HCT116 (cell line): Measurements from ENCODE around the gene ADARB2. TPM values are rescaled to one million over a fixed set of nuclear protein-coding genes. Genes with fewer than 3 reads are reported as not detected.

Experiments
- ATAC-seq: fragments of 200-7000 bp; cut with Tn5 transposase; 2 replicates; pipeline ENCODE4 v1.9.1; 2020; ENCODE audit warnings: mild to moderate bottlenecking, moderate library complexity
- BruUV-seq: library from RNA; stranded (reverse); fragments of 400-500 nt; replicated peaks from 2 replicates; lab custom pipeline; 2021; lab: Mats Ljungman, UMichigan
- CTCF ChIA-PET: fragments of 300-600 bp; sonication (Branson Sonifier 250); formaldehyde crosslinking; loops from one replicate; lab custom pipeline; 2021; ENCODE audit warnings: antibody characterized with exemption; lab: Charles Lee
- POLR2A ChIA-PET: fragments of 300-600, 350-600 bp; sonication (Branson Sonifier 250); formaldehyde crosslinking; loops from one replicate; lab custom pipeline; 2021; ENCODE audit warnings: antibody characterized with exemption; lab: Charles Lee
- RAD21 ChIA-PET, 2 experiments: fragments of 300-600 bp; sonication (Branson Sonifier 250); formaldehyde crosslinking; loops; one replicate each; lab custom pipeline; 2023; ENCODE audit warnings: low total read pairs in 2 of 2; ENCODE audit not compliant: uncharacterized antibody in 2 of 2, unreplicated experiment in 2 of 2, low non-redundant PET in 1 of 2; lab: Charles Lee
- DNase-seq: peaks from one replicate; pipeline ENCODE4 v3.0.0-alpha.2; 2010; ENCODE audit warnings: low read depth, low spot score
- H2AFZ ChIP-seq: fragments of 200-600 bp; shearing (Covaris generic), sonication (generic); 2 replicates; pipeline ENCODE4 v1.6.1; 2017; ENCODE audit warnings: low read depth, mixed run types, mixed read lengths, antibody characterized with exemption, low read length; ENCODE audit not compliant: poor library complexity, severe bottlenecking
- H3K27ac ChIP-seq: 2 replicates; pipeline ENCODE4 v1.5.1; 2012; ENCODE audit warnings: low read depth, low read length
- H3K27me3 ChIP-seq: fragments of 200-600 bp; sonication (generic); 2 replicates; pipeline ENCODE4 v1.6.1; 2016; ENCODE audit warnings: mixed run types, low read length, mixed read lengths; ENCODE audit not compliant: insufficient read depth
- H3K36me3 ChIP-seq, 2 experiments: fragments of 200-500 bp in 1 of 2; fragments of 200-600 bp in 1 of 2; sonication (Bioruptor generic) in 1 of 2; sonication (generic) in 1 of 2; 2 replicates each; pipeline versions ENCODE4 v1.5.1 to v1.6.1; 2014 to 2016; ENCODE audit warnings: low read length in 2 of 2, inconsistent platforms in 1 of 2, mixed read lengths in 1 of 2, mixed run types in 1 of 2; ENCODE audit not compliant: insufficient read depth in 2 of 2, control insufficient read depth in 1 of 2
- H3K4me1 ChIP-seq, 2 experiments: fragments of 200-600 bp in 1 of 2; sonication (generic) in 1 of 2; 2 replicates each; pipeline versions ENCODE4 v1.5.1 to v1.6.1; 2012 to 2017; ENCODE audit warnings: low read length in 2 of 2, inconsistent platforms in 1 of 2, mild to moderate bottlenecking in 1 of 2, mixed read lengths in 1 of 2, mixed run types in 1 of 2, moderate library complexity in 1 of 2; ENCODE audit not compliant: insufficient read depth in 2 of 2, control insufficient read depth in 1 of 2
- H3K4me2 ChIP-seq: fragments of 200-600 bp; sonication (generic); 2 replicates; pipeline ENCODE4 v1.6.1; 2017; ENCODE audit warnings: mixed run types, low read length, mixed read lengths
- H3K4me3 ChIP-seq, 2 experiments: fragments of 200-600 bp in 1 of 2; sonication (generic) in 1 of 2; replicated peaks in 1 of 2; 2 replicates each; pipeline ENCODE4 v1.5.1; 2011 to 2016; ENCODE audit warnings: low read length in 2 of 2, control low read depth in 1 of 2, low read depth in 1 of 2, mild to moderate bottlenecking in 1 of 2, mixed read lengths in 1 of 2, mixed run types in 1 of 2
- H3K79me2 ChIP-seq: fragments of 200-600 bp; sonication (generic); 2 replicates; pipeline ENCODE4 v1.6.1; 2017; ENCODE audit warnings: mild to moderate bottlenecking, mixed run types, low read length, moderate library complexity, mixed read lengths; ENCODE audit not compliant: insufficient read depth
- H3K9ac ChIP-seq: fragments of 200-600 bp; sonication (generic); 2 replicates; pipeline ENCODE4 v1.6.1; 2016; ENCODE audit warnings: low read length, mixed read lengths
- H3K9me2 ChIP-seq: fragments of 200-600 bp; sonication (generic), shearing (Covaris generic); 2 replicates; pipeline ENCODE4 v1.6.1; 2017; ENCODE audit warnings: mixed run types, mild to moderate bottlenecking, moderate library complexity; ENCODE audit not compliant: insufficient read depth
- H3K9me3 ChIP-seq, 2 experiments: fragments of 200-500 bp in 1 of 2; fragments of 200-600 bp in 1 of 2; sonication (Bioruptor generic) in 1 of 2; sonication (generic) in 1 of 2; 2 replicates each; pipeline ENCODE4 v1.6.1; 2014 to 2017; ENCODE audit warnings: low read length in 2 of 2, mixed read lengths in 2 of 2, inconsistent platforms in 1 of 2, low read depth in 1 of 2, mild to moderate bottlenecking in 1 of 2, mixed run types in 1 of 2, moderate library complexity in 1 of 2; ENCODE audit not compliant: control insufficient read depth in 1 of 2, insufficient read depth in 1 of 2
- H4K20me1 ChIP-seq: fragments of 200-600 bp; sonication (generic), shearing (Covaris generic); 2 replicates; pipeline ENCODE4 v1.6.1; 2017; ENCODE audit warnings: mixed run types, mild to moderate bottlenecking, moderate library complexity; ENCODE audit not compliant: insufficient read depth
- CEBPB ChIP-seq: IDR thresholded peaks from 2 replicates; pipeline ENCODE4 v1.6.1; 2012; ENCODE audit warnings: low read depth
- EGR1 ChIP-seq: IDR thresholded peaks from 2 replicates; pipeline ENCODE4 v1.6.1; 2012; ENCODE audit warnings: low read depth
- ELF1 ChIP-seq: IDR thresholded peaks from 2 replicates; pipeline ENCODE4 v1.6.1; 2012; ENCODE audit warnings: low read depth, borderline replicate concordance
- EZH2 ChIP-seq: fragments of 200-600 bp; sonication (generic); IDR thresholded peaks from 2 replicates; pipeline ENCODE4 v1.6.1; 2017; ENCODE audit warnings: antibody characterized with exemption, mixed run types
- EZH2phosphoT487 ChIP-seq: fragments of 200-600 bp; IDR thresholded peaks from 2 replicates; pipeline ENCODE4 v1.6.1; 2018; ENCODE audit warnings: antibody characterized with exemption, borderline replicate concordance
- FOSL1 ChIP-seq: IDR thresholded peaks from 2 replicates; pipeline ENCODE4 v1.6.1; 2012; ENCODE audit warnings: low read depth
- JUND ChIP-seq: IDR thresholded peaks from 2 replicates; pipeline ENCODE4 v1.6.1; 2012
- POLR2AphosphoS5 ChIP-seq: IDR thresholded peaks from 2 replicates; pipeline ENCODE4 v1.6.1; 2011; ENCODE audit warnings: mild to moderate bottlenecking, low read depth, low read length, moderate library complexity
- RAD21 ChIP-seq: IDR thresholded peaks from 2 replicates; pipeline ENCODE4 v1.6.1; 2012; ENCODE audit warnings: low read depth, mild to moderate bottlenecking
- SIN3A ChIP-seq: IDR thresholded peaks from 2 replicates; pipeline ENCODE4 v1.6.1; 2012; ENCODE audit warnings: low read depth
- SP1 ChIP-seq: IDR thresholded peaks from 2 replicates; pipeline ENCODE4 v1.6.1; 2012; ENCODE audit warnings: low read depth
- SRF ChIP-seq: IDR thresholded peaks from 2 replicates; pipeline ENCODE4 v1.6.1; 2012; ENCODE audit warnings: low read depth
- intact Hi-C: fragments of 100-400 bp; cut with micrococcal nuclease; formaldehyde crosslinking; loops from 2 replicates; pipeline ENCODE4 v1.10.0; 2022
- total RNA-seq: library from RNA; stranded (reverse); gene quantifications from one replicate; pipeline ENCODE4 v1.2.1, GENCODE V29; 2021; ENCODE audit not compliant: unreplicated experiment
- TF ChIP-seq, protein P1 (sequence below): IDR thresholded peaks from 2 replicates; pipeline ENCODE4 v1.6.1; 2012
- TF ChIP-seq, protein P2 (sequence below): IDR thresholded peaks from 2 replicates; pipeline ENCODE4 v1.6.1; 2011; ENCODE audit warnings: mild to moderate bottlenecking, low read length, moderate library complexity; ENCODE audit not compliant: insufficient replicate concordance; ENCODE audit errors: extremely low read depth
- TF ChIP-seq, protein P3 (sequence below): IDR thresholded peaks from 2 replicates; pipeline ENCODE4 v1.6.1; 2012; ENCODE audit warnings: low read depth

The ADARB2 gene
- total RNA-seq, 1 experiment from 2014 or later: not detected

DNA sequence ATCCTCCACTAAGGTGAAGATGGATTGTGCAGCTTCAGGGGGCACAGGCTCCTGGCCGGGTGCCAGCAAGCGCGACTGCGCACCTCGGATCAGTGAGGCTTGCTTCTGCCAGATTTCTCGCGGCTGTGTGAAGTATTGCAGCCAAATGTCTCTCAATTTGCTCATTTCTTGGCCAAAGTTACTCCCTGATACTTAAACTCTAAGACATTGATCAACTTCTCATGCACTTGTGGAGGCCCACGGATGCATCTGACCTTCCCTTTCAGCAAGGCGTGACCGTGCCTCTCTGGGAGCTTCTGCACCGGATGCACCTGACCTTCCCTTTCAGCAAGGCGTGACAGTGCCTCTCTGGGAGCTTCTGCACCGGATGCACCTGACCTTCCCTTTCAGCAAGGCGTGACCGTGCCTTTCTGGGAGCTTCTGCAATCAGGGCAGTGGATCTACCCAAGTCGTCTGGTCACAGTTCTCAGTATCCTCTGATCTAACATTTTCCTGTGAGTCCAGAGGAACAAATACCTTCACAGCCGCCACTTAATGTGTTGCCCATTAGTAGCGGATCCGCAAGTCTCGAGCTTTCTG, 248.3 kb downstream of the ADARB2 start:
- Histone ChIP-seq H3K4me3 (no peak overlapping the region), H3K9me2 (no peaks in the 10 kb centered on the region), H3K9me3 (no peaks in the 10 kb centered on the region), H3K79me2 (no peaks in the 10 kb centered on the region), H2AFZ (no peak overlapping the region), H3K27ac (no peak overlapping the region), H3K27me3 (0 out of 2 replicates have a peak, but pooled peaks cover 4% of the 10 kb centered on the region), H3K9ac (no peak overlapping the region), H3K4me1 (no peaks in the 10 kb centered on the region), H3K36me3 (no peaks in the 10 kb centered on the region), H3K4me2 (no peak overlapping the region), H4K20me1 (no peaks in the 10 kb centered on the region)
- BruUV-seq: no TSS peak
- POLR2A ChIA-PET: no interaction called here
- DNase-seq (no peak), ATAC-seq (no peak)
- TF ChIP-seq, protein P1, sequence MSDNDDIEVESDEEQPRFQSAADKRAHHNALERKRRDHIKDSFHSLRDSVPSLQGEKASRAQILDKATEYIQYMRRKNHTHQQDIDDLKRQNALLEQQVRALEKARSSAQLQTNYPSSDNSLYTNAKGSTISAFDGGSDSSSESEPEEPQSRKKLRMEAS: no peak
- TF ChIP-seq POLR2AphosphoS5 (no peak), EZH2 (no peak), SIN3A (no peak), SRF (no peak), CEBPB (no peak), EZH2phosphoT487 (no peak), FOSL1 (no peak), JUND (no peak), SP1 (no peak), RAD21 (no peak), EGR1 (no peak), ELF1 (no peak)
- TF ChIP-seq, protein P2, sequence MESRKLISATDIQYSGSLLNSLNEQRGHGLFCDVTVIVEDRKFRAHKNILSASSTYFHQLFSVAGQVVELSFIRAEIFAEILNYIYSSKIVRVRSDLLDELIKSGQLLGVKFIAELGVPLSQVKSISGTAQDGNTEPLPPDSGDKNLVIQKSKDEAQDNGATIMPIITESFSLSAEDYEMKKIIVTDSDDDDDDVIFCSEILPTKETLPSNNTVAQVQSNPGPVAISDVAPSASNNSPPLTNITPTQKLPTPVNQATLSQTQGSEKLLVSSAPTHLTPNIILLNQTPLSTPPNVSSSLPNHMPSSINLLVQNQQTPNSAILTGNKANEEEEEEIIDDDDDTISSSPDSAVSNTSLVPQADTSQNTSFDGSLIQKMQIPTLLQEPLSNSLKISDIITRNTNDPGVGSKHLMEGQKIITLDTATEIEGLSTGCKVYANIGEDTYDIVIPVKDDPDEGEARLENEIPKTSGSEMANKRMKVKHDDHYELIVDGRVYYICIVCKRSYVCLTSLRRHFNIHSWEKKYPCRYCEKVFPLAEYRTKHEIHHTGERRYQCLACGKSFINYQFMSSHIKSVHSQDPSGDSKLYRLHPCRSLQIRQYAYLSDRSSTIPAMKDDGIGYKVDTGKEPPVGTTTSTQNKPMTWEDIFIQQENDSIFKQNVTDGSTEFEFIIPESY: no peak
- TF ChIP-seq, protein P3, sequence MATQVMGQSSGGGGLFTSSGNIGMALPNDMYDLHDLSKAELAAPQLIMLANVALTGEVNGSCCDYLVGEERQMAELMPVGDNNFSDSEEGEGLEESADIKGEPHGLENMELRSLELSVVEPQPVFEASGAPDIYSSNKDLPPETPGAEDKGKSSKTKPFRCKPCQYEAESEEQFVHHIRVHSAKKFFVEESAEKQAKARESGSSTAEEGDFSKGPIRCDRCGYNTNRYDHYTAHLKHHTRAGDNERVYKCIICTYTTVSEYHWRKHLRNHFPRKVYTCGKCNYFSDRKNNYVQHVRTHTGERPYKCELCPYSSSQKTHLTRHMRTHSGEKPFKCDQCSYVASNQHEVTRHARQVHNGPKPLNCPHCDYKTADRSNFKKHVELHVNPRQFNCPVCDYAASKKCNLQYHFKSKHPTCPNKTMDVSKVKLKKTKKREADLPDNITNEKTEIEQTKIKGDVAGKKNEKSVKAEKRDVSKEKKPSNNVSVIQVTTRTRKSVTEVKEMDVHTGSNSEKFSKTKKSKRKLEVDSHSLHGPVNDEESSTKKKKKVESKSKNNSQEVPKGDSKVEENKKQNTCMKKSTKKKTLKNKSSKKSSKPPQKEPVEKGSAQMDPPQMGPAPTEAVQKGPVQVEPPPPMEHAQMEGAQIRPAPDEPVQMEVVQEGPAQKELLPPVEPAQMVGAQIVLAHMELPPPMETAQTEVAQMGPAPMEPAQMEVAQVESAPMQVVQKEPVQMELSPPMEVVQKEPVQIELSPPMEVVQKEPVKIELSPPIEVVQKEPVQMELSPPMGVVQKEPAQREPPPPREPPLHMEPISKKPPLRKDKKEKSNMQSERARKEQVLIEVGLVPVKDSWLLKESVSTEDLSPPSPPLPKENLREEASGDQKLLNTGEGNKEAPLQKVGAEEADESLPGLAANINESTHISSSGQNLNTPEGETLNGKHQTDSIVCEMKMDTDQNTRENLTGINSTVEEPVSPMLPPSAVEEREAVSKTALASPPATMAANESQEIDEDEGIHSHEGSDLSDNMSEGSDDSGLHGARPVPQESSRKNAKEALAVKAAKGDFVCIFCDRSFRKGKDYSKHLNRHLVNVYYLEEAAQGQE: no peak
- RAD21 ChIA-PET: no interaction called here
- intact Hi-C loops: no loop called here
- CTCF ChIA-PET: no interaction called here
